ENCODE data around the gene ACO2. TPM values are rescaled to one million over a fixed set of nuclear protein-coding genes. Genes with fewer than 3 reads are reported as not detected.

Gene ACO2
- total and polyA plus RNA-seq, 2 of the 8 experiments (the other 6 are each of a cell fraction or from before 2014, with no cell fraction given), result 52.8 to 75.4 TPM

GRCh38 chr22:41491374-41492100 is 22.6 kb downstream of the ACO2 start (continued):
- no peak for TF ChIP-seq CBX5 (IDR thresholded peaks at IDR 0.05; ENCODE audit: low read depth, low read length)
- TF ChIP-seq TBP (IDR thresholded peaks at IDR 0.05; ENCODE audit: low read depth, low read length), result no peak

All from H1 (cell line).